Activated CD8-positive, alpha-beta memory T cell treated with anti-CD3 and anti-CD28 coated beads, Interleukin-2, amount 50 U/mL, for 1 hour (primary cell): ENCODE measurements around the gene TMTC2.
"Not testable (repeated sequence)": the region's sequence is repeated elsewhere in the genome, so short reads cannot be mapped to it uniquely, and the experiment has no call there.

ENCODE experiments used
- DNase-seq: peaks from one replicate; pipeline ENCODE4 v3.0.0-alpha.2; 2020; ENCODE audit errors: extremely low read depth

Gene TMTC2

DNA sequence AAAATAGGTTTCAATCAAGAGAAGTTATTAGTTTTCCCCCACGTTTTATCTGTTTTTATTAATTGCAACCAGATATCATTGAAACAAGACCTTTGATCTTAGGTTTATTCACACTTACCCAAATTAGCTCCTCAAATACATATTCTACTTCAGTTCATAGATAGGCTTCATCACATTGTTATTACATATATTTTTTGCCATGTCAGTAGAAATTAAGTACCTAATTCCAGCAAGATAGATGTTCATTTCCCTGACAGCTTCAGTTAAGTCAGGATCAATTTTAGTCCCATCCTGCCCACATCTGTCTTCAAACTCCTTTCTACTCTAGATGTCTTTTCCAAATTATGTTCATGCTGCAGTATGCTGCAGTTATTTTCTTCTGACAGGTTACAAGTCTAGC, 388.8 kb downstream of the TMTC2 start:
- DNase-seq = no peak

DNA sequence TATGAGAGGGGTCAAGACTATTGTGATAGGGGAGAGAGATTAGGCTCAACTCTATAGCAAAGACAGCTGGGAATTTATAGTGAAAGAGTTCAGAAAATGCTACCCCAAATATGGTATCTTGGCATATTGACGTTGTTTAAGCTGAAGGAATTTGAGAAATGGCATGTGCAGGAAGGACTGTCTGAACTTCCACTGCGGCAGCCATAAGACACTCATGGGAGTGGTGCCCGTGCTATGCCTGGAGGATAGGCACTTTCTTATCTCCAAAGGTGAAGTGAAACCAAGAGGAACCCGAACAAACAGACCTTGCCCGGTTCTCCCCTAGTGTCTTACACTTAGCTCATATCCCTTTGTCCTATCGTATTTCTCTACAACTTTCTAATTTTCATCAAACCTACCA, 390.3 kb downstream of the TMTC2 start:
- DNase-seq = no peak

GRCh38 chr12:83082690-83083276, 396.1 kb downstream of the TMTC2 start:
- no peak for DNase-seq

- no peak for DNase-seq
Observed at GRCh38 chr12:83083616-83084015, 396.9 kb downstream of the TMTC2 start.

DNA sequence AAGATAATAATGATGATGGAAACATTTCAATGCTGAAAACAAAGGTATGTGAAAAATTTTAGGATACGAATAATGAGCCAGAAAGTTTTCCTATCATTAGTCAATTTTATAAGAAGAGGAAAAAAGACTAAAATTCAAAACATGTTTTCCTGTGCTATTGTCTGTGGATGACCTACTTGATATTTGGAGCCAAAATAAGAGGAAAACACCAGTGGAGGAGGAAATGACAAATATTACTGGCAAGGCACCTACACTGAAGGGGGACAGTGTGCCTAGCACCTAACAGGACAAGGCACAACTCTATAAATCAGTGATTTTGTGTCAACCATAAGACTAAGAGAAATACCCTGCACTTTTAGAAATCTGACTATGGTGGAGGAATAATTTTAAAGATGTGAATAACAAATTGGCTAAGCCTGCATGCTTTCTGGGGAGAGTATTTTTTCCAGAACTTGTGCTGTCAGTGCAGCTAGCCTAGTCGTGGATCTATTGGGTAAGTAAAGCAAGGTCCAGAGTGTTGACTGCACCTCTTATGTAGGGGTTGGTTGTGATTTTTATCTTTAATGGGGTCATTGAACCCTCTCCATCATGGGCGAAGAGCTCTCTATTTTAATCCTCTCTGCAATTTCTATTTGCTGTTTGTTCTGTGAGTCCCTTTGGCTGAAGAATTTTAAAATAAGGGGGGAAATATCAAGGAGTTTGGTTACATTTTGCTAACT, 398.0 kb downstream of the TMTC2 start:
- no peak for DNase-seq

DNA sequence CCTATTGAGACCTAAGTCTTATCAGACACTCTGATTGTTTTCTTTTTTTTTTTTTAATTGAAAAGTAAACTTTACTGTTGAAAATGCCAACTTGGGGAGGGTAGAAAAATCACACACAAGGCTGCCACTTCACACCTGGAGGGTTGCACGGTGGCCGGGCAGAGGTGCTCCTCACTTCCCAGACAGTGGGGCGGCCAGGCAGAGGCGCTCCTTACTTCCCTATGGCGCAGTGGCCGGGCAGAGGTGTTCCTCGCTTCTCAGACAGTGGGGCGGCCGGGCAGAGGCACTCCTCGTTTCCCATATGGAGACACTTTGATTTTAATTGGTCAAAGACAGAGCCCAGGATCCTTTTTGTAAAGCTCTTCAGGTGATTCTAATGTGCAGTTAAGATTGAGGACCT, 399.3 kb downstream of the TMTC2 start:
- DNase-seq = no peak

- no peak for DNase-seq
Observed at GRCh38 chr12:83089575-83089974, 402.9 kb downstream of the TMTC2 start.

GRCh38 chr12:83092129-83092528, 405.4 kb downstream of the TMTC2 start:
- no peak for DNase-seq

- no peak for DNase-seq
Observed at GRCh38 chr12:83092606-83093005, 405.9 kb downstream of the TMTC2 start.

DNA sequence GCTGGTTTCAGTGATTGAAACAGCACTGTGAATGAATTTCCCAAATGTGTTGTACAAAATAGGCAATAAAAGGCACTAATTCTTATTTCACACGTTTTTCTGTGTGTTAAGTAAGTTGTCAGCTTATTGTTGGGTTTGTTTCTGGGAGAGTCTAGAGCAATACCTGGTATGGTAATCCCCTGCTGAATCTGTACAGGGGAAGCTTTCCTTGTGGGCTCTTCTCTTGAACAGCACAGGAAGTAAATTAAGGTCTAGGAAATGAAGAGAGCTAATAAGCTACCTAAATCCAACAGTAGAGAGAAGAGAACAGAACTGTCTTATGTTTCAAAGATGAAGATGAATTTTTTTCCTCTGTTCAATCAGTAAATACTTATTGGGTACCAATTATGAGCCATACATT, 406.7 kb downstream of the TMTC2 start:
- no peak for DNase-seq

GRCh38 chr12:83097643-83098342, 411.1 kb downstream of the TMTC2 start:
- DNase-seq = no peak

DNA sequence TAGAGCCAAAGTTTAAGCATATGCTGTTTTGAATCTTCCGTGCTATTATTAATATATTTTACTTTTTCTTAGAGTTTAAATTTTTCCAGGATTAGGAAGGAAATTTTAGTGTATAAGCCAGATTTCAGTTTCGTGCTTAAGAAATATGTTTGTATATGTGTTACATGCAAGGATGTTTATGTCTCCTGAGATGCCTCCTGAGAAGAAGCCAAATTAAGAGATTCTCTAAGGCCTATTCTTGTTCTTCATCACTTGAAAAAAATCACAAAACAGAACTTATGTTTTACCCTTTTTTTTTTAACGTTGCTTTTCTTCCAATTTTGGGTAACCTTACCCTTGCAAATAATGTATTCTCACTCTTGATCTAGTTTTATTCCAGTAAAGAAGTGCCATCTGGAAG, 412.7 kb downstream of the TMTC2 start:
- no peak for DNase-seq

DNA sequence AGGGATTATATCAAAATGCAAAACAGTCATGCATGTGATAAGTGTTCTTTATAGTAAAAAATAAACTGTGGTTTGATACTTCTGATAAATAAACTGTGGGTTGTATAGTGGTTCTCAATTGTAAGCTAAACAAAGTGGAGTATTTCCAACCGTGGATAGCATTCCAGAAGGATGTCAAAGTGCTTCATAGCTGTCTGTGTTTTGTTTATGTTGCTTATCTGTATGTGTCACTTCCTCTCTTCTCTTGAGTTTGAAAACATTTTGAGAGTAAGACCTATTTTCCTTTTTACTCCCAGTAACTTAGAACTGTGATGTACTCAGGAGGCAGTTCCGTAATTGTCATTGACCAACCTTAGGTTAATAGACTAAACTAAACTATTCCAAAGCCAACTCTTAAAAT, 415.8 kb downstream of the TMTC2 start:
- no peak for DNase-seq

GRCh38 chr12:83106873-83107272, 420.2 kb downstream of the TMTC2 start:
- no peak for DNase-seq

GRCh38 chr12:83110424-83110823, 423.7 kb downstream of the TMTC2 start:
- DNase-seq = no peak

DNA sequence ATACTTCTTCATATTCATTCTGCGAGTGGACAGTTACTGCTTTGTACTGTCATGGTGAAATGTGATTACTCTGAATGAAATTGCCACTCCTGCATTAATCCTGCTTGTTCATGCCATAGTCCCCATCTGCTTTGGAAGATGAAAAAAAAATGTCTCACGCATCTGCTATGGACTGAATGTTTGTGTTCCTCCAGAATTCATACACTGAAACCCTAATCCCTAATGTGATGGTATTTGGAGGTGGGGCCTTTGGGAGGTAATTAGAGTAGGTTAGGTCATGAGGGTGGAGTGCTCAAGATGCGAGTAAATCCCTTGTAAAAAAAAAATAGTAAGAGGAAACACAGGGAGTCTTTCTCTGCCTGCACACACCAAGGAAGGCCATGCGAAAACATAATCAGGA, 427.2 kb downstream of the TMTC2 start:
- DNase-seq = no peak

- no peak for DNase-seq
Observed at GRCh38 chr12:83114966-83115365, 428.3 kb downstream of the TMTC2 start.

- DNase-seq = not testable (repeated sequence)
Observed at GRCh38 chr12:83117926-83118325, 431.2 kb downstream of the TMTC2 start.

DNA sequence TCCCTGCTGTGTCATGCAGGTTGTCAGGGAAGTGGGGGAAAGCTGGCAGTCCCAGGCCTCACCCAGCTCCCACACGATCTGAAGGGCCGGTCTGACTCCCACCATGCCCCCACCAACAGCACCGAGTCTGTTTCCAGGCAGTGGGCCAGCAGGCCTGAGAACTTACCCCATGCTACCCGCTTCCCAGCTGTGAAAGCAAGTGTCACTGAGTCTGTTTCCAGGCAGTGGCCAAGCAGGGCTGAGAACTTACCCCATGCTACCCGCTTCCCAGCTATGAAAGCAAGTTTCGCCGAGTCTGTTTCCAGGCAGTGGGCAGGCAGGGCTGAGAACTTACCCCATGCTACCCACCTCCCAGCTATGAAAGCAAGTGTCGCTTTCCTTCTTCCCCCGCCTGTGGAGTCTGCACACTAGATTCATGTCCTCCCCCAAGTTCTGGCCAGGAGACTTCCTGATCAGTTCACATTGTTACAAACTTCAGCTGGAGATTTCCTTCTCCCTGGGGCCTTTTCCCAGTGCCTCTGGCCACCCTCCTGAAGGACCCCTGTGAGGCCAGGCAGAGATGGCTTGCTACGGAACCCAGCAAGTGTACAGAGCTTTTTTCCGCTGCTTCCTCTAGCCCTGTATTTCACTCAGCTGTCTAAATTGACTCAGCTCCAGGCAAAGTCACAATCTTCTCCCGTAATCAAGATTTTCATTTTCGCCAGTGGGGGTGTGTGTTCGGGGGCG, 435.4 kb downstream of the TMTC2 start:
- no peak for DNase-seq

- no peak for DNase-seq
Observed at GRCh38 chr12:83122623-83122934, 435.9 kb downstream of the TMTC2 start.

DNA sequence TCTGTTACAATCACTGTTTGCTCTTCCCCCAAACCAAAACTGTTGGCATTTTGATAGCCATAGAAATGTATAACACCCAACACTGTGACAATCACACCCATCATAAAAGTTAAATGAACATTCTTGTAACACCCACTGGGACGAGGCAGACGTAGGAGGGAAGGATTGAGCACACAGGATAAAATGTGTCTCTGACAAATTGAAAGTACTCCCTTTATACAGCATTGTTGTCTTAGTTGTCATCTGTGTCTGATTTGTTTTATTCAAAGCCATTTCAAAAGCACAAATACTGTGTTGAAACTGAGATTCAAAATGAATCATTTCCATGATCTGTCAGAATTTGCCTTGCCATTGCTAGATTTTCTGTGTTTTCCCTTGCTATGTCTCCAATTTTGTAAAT, 436.3 kb downstream of the TMTC2 start:
- no peak for DNase-seq

GRCh38 chr12:83128540-83128939, 441.8 kb downstream of the TMTC2 start:
- no peak for DNase-seq

DNA sequence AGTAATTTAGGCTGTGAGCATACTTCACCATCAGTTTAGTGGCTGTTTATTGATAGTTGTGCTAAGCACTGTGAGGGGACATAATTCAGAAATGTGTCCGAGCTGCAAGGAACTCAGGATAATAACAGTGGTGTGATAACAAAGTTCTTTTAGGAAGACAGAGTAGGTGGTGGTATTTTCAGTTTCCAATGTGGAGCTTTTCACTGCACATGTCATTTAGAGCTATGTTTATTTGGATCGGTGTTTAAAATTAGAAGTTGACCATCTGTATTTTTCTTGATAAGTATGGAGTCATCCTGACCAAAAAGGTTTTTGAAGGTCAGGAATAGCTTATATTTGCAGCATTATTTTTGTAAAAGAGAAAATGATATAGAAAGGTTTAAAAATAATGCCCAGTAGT, 443.5 kb downstream of the TMTC2 start:
- DNase-seq = no peak
